GM23338 (cell line): ENCODE results near the gene ST6GALNAC3. TPM values are rescaled to one million over a fixed set of nuclear protein-coding genes. Genes with fewer than 3 reads are reported as not detected.

Experiments used
- ATAC-seq: fragments of 200-7000 bp; cut with Tn5 transposase; 3 replicates; pipeline ENCODE4 v1.9.1; 2020
- DNase-seq: peaks from one replicate; pipeline ENCODE4 v3.0.0-alpha.2; 2015; ENCODE audit warnings: low spot score
- H2AFZ ChIP-seq: fragments of 200-600 bp; sonication (generic); 2 replicates; pipeline ENCODE4 v1.8.0; 2016; ENCODE audit warnings: antibody characterized with exemption, mild to moderate bottlenecking, moderate library complexity
- H3F3A ChIP-seq: fragments of 200-600 bp; sonication (generic); replicated peaks from 2 replicates; pipeline ENCODE4 v1.8.0; 2017; ENCODE audit warnings: antibody characterized with exemption, mixed run types, low read depth
- H3K27ac ChIP-seq: fragments of 200-600 bp; sonication (generic); 2 replicates; pipeline ENCODE4 v1.6.1; 2016; ENCODE audit warnings: low read depth
- H3K27me3 ChIP-seq: fragments of 200-600 bp; sonication (generic); 2 replicates; pipeline ENCODE4 v1.8.0; 2016; ENCODE audit warnings: mild to moderate bottlenecking, mixed run types, moderate library complexity; ENCODE audit not compliant: insufficient read depth
- H3K36me3 ChIP-seq: fragments of 200-600 bp; sonication (generic); 2 replicates; pipeline ENCODE4 v1.8.0; 2016; ENCODE audit warnings: mild to moderate bottlenecking; ENCODE audit not compliant: insufficient read depth
- H3K4me1 ChIP-seq: fragments of 200-600 bp; sonication (generic); 2 replicates; pipeline ENCODE4 v1.8.0; 2016; ENCODE audit warnings: mild to moderate bottlenecking, moderate library complexity; ENCODE audit not compliant: insufficient read depth
- H3K4me2 ChIP-seq: fragments of 200-600 bp; sonication (generic); 2 replicates; pipeline ENCODE4 v1.7.1; 2017; ENCODE audit warnings: mixed run types
- H3K4me3 ChIP-seq: fragments of 200-600 bp; sonication (generic); 2 replicates; pipeline ENCODE4 v1.6.1; 2016; ENCODE audit warnings: mixed run types
- H3K79me2 ChIP-seq: fragments of 200-600 bp; sonication (generic); replicated peaks from 2 replicates; pipeline ENCODE4 v1.8.0; 2017; ENCODE audit warnings: mild to moderate bottlenecking; ENCODE audit not compliant: insufficient read depth
- H3K9me2 ChIP-seq: fragments of 200-600 bp; sonication (generic); 2 replicates; pipeline ENCODE4 v1.8.0; 2017; ENCODE audit not compliant: insufficient read depth
- H4K20me1 ChIP-seq: fragments of 200-600 bp; sonication (generic); replicated peaks from 2 replicates; pipeline ENCODE4 v1.8.0; 2017; ENCODE audit warnings: mild to moderate bottlenecking; ENCODE audit not compliant: insufficient read depth
- H3K27ac Mint-ChIP-seq: 2 replicates; pipeline ENCODE4 v1.8.0; 2020; ENCODE audit warnings: inconsistent platforms, mild to moderate bottlenecking, moderate library complexity, mixed read lengths
- H3K27me3 Mint-ChIP-seq: 3 replicates; pipeline ENCODE4 v1.8.0; 2022; ENCODE audit warnings: low read depth, mild to moderate bottlenecking, moderate library complexity, mixed read lengths, inconsistent platforms; ENCODE audit not compliant: insufficient read depth, poor library complexity
- H3K36me3 Mint-ChIP-seq: 3 replicates; pipeline ENCODE4 v1.8.0; 2021; ENCODE audit warnings: low read depth, mild to moderate bottlenecking, inconsistent platforms, moderate library complexity, mixed read lengths
- H3K4me1 Mint-ChIP-seq: 3 replicates; pipeline ENCODE4 v1.8.0; 2020; ENCODE audit warnings: mild to moderate bottlenecking, inconsistent platforms, mixed read lengths
- H3K4me3 Mint-ChIP-seq: 3 replicates; pipeline ENCODE4 v1.8.0; 2021; ENCODE audit warnings: moderate library complexity, mild to moderate bottlenecking, inconsistent platforms, mixed read lengths
- H3K9me3 Mint-ChIP-seq: 3 replicates; pipeline ENCODE4 v1.8.0; 2020; ENCODE audit warnings: moderate library complexity, mild to moderate bottlenecking, inconsistent platforms, mixed read lengths
- CREB1 ChIP-seq: fragments of 250-450 bp; sonication (Bioruptor Pico); IDR thresholded peaks from 2 replicates; pipeline ENCODE4 v1.5.0; 2020; ENCODE audit warnings: low read depth, mild to moderate bottlenecking, moderate library complexity
- CTCF ChIP-seq, 2 experiments: fragments of 200-600 bp in 1 of 2; sonication (generic) in 1 of 2; conservative IDR thresholded peaks; 2 replicates each; pipeline versions ENCODE4 v1.5.1 to v1.6.1; 2016 to 2017; ENCODE audit warnings: antibody characterized with exemption in 2 of 2, low read depth in 2 of 2, mild to moderate bottlenecking in 2 of 2, moderate library complexity in 1 of 2
- EZH2 ChIP-seq: fragments of 200-600 bp; sonication (generic); IDR thresholded peaks from one replicate; pipeline ENCODE4 v1.8.0; 2017; ENCODE audit warnings: antibody characterized with exemption, mild to moderate bottlenecking, low read depth; ENCODE audit not compliant: unreplicated experiment
- EZH2phosphoT487 ChIP-seq: fragments of 200-600 bp; sonication (generic); IDR thresholded peaks from one replicate; pipeline ENCODE4 v1.8.1; 2018; ENCODE audit warnings: antibody characterized with exemption; ENCODE audit not compliant: unreplicated experiment
- STAT1 ChIP-seq: IDR thresholded peaks from one replicate; pipeline ENCODE4 v1.6.1; 2016; ENCODE audit warnings: antibody characterized with exemption; ENCODE audit not compliant: unreplicated experiment
- ZNF462 ChIP-seq: fragments of 250-450 bp; sonication (Bioruptor Pico); IDR thresholded peaks from 2 replicates; pipeline ENCODE4 v1.5.0; 2020; ENCODE audit warnings: mild to moderate bottlenecking, moderate library complexity
- polyA plus RNA-seq: library from polyadenylated mRNA; unstranded; fragments of >200 nt; fragmentation: Nextera tagmentation; extraction: Ambion mirVana; gene quantifications from 2 replicates; pipeline ENCODE4 v1.2.1, GENCODE V29; 2016
- total RNA-seq: library from RNA; depleted of rRNA; stranded (reverse); fragments of >200 nt; shearing (Covaris generic); gene quantifications from 2 replicates; pipeline ENCODE4 v1.2.3, GENCODE V29; 2014
- TF ChIP-seq, protein P1 (sequence below): IDR thresholded peaks from 2 replicates; pipeline ENCODE4 v1.6.1; 2016; ENCODE audit warnings: antibody characterized with exemption
- TF ChIP-seq, protein P2 (sequence below): IDR thresholded peaks from one replicate; pipeline ENCODE4 v1.6.1; 2018; ENCODE audit warnings: antibody characterized with exemption; ENCODE audit not compliant: unreplicated experiment

Gene ST6GALNAC3
- total and polyA plus RNA-seq, 2 experiments from 2014 or later: 4.7 to 11.6 TPM

- no peak for TF ChIP-seq CTCF (conservative IDR thresholded peaks at IDR 0.05; ENCODE audit: low read depth in 2 of 2)
- TF ChIP-seq, protein P1, sequence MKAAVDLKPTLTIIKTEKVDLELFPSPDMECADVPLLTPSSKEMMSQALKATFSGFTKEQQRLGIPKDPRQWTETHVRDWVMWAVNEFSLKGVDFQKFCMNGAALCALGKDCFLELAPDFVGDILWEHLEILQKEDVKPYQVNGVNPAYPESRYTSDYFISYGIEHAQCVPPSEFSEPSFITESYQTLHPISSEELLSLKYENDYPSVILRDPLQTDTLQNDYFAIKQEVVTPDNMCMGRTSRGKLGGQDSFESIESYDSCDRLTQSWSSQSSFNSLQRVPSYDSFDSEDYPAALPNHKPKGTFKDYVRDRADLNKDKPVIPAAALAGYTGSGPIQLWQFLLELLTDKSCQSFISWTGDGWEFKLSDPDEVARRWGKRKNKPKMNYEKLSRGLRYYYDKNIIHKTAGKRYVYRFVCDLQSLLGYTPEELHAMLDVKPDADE: no peak
Observed at GRCh38 chr1:76059451-76059850, 15.1 kb upstream of the ST6GALNAC3 start (continued).

GRCh38 chr1:76065270-76065669, 9.3 kb upstream of the ST6GALNAC3 start:
- H3K36me3 ChIP-seq: no peaks in the 10 kb centered on the region
- H3K27ac Mint-ChIP-seq: no peak overlapping the region
- DNase-seq (no peak), ATAC-seq (no peak)
- H3K4me1 Mint-ChIP-seq: peaks cover 3% of the 10 kb centered on the region; the same call in 1 of the 3 replicates
- H3K27ac ChIP-seq: no peak overlapping the region
- H2AFZ ChIP-seq: 0 out of 2 replicates have a peak overlapping the region, but pooled peaks have one; percentile 2
- H3K4me3 ChIP-seq: no peak overlapping the region
- H3K9me2 ChIP-seq: no peaks in the 10 kb centered on the region
- no peaks in the 10 kb centered on the region for H3F3A ChIP-seq
- H4K20me1 ChIP-seq: no peaks in the 10 kb centered on the region
- H3K4me2 ChIP-seq: no peak overlapping the region
- H3K79me2 ChIP-seq: no peaks in the 10 kb centered on the region
- H3K36me3 Mint-ChIP-seq: no peaks in the 10 kb centered on the region
- no peaks in the 10 kb centered on the region for H3K9me3 Mint-ChIP-seq
- no peaks in the 10 kb centered on the region for H3K27me3 ChIP-seq
- peaks cover 2% of the 10 kb centered on the region for H3K27me3 Mint-ChIP-seq
- H3K4me1 ChIP-seq: no peaks in the 10 kb centered on the region
- H3K4me3 Mint-ChIP-seq: no peak overlapping the region
- TF ChIP-seq CREB1 (no peak), ZNF462 (no peak), CTCF (conservative IDR thresholded peaks at IDR 0.05; ENCODE audit: low read depth in 2 of 2) (no peak), EZH2phosphoT487 (no peak), EZH2 (no peak), STAT1 (no peak)
- TF ChIP-seq, protein P2, sequence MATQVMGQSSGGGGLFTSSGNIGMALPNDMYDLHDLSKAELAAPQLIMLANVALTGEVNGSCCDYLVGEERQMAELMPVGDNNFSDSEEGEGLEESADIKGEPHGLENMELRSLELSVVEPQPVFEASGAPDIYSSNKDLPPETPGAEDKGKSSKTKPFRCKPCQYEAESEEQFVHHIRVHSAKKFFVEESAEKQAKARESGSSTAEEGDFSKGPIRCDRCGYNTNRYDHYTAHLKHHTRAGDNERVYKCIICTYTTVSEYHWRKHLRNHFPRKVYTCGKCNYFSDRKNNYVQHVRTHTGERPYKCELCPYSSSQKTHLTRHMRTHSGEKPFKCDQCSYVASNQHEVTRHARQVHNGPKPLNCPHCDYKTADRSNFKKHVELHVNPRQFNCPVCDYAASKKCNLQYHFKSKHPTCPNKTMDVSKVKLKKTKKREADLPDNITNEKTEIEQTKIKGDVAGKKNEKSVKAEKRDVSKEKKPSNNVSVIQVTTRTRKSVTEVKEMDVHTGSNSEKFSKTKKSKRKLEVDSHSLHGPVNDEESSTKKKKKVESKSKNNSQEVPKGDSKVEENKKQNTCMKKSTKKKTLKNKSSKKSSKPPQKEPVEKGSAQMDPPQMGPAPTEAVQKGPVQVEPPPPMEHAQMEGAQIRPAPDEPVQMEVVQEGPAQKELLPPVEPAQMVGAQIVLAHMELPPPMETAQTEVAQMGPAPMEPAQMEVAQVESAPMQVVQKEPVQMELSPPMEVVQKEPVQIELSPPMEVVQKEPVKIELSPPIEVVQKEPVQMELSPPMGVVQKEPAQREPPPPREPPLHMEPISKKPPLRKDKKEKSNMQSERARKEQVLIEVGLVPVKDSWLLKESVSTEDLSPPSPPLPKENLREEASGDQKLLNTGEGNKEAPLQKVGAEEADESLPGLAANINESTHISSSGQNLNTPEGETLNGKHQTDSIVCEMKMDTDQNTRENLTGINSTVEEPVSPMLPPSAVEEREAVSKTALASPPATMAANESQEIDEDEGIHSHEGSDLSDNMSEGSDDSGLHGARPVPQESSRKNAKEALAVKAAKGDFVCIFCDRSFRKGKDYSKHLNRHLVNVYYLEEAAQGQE: no peak
